GM12878 (cell line): ENCODE results near the gene RNF126. TPM values are rescaled to one million over a fixed set of nuclear protein-coding genes. Genes with fewer than 3 reads are reported as not detected.
"Not testable (repeated sequence)": the region's sequence is repeated elsewhere in the genome, so short reads cannot be mapped to it uniquely, and the experiment has no call there.

Experiments
- ATAC-seq: fragments of 200-7000 bp; cut with Tn5 transposase; 3 replicates; pipeline ENCODE4 v1.9.1; 2020; ENCODE audit warnings: mild to moderate bottlenecking, moderate library complexity
- BruUV-seq: library from RNA; stranded (reverse); fragments of 400-500 nt; replicated peaks from 2 replicates; lab custom pipeline; 2021; lab: Mats Ljungman, UMichigan
- CTCF ChIA-PET: fragments of 300-600 bp; sonication (Branson Sonifier 250); formaldehyde crosslinking; extraction: SDS; loops from one replicate; lab custom pipeline; 2021; ENCODE audit warnings: inconsistent platforms; lab: Yijun Ruan, JAX
- POLR2A ChIA-PET: fragments of 350-600 bp; formaldehyde crosslinking; extraction: SDS; loops from one replicate; lab custom pipeline; 2021; ENCODE audit warnings: inconsistent platforms; lab: Charles Lee
- RAD21 ChIA-PET: fragments of 300-600 bp; sonication (Branson Sonifier 250); formaldehyde crosslinking; loops from one replicate; lab custom pipeline; 2023; ENCODE audit warnings: antibody characterized with exemption; ENCODE audit not compliant: unreplicated experiment; lab: Charles Lee
- SMC1A ChIA-PET: fragments of 300-600 bp; sonication (Branson Sonifier 250); formaldehyde crosslinking; loops from one replicate; lab custom pipeline; 2023; ENCODE audit not compliant: unreplicated experiment, uncharacterized antibody; lab: Charles Lee
- DNase-seq: peaks from one replicate; pipeline ENCODE4 v3.0.0-alpha.2; 2011; ENCODE audit warnings: low read depth, low spot score
- FAIRE-seq: peaks from 3 replicates; lab custom pipeline; 2011; peaks lifted over from hg19 to GRCh38; lab: Jason Lieb, UNC
- H2AFZ ChIP-seq: 2 replicates; pipeline ENCODE4 v1.6.0; 2011; ENCODE audit warnings: low read depth, low read length, control low read depth; ENCODE audit not compliant: control insufficient read depth
- H3K27ac ChIP-seq: 2 replicates; pipeline ENCODE4 v1.5.1; 2011; ENCODE audit warnings: control low read depth; ENCODE audit not compliant: control insufficient read depth, insufficient read depth
- H3K27me3 ChIP-seq, 2 experiments: replicated peaks in 1 of 2; 2 replicates each; pipeline versions ENCODE4 v1.6.0 to v1.6.1; 2011; ENCODE audit warnings: low read length in 1 of 2; ENCODE audit not compliant: control insufficient read depth in 2 of 2, insufficient read depth in 2 of 2
- H3K36me3 ChIP-seq, 2 experiments: 2 replicates each; pipeline ENCODE4 v1.5.1; 2011; ENCODE audit warnings: low read length in 1 of 2; ENCODE audit not compliant: control insufficient read depth in 2 of 2, insufficient read depth in 2 of 2
- H3K4me1 ChIP-seq: 2 replicates; pipeline ENCODE4 v1.6.1; 2011; ENCODE audit warnings: mild to moderate bottlenecking, low read length, moderate library complexity, mixed read lengths; ENCODE audit not compliant: control insufficient read depth, insufficient read depth
- H3K4me2 ChIP-seq: 2 replicates; pipeline ENCODE4 v1.6.0; 2011; ENCODE audit warnings: control low read depth; ENCODE audit not compliant: control insufficient read depth, insufficient read depth
- H3K4me3 ChIP-seq: fragments of 200-600 bp; sonication (generic); 2 replicates; pipeline ENCODE4 v1.5.1; 2016
- H3K79me2 ChIP-seq: 2 replicates; pipeline ENCODE4 v1.6.0; 2011; ENCODE audit warnings: low read length; ENCODE audit not compliant: control insufficient read depth, insufficient read depth
- H3K9ac ChIP-seq: 2 replicates; pipeline ENCODE4 v1.8.0; 2011; ENCODE audit warnings: low read length, control low read depth, mixed read lengths; ENCODE audit not compliant: control insufficient read depth, insufficient read depth
- H3K9me3 ChIP-seq: replicated peaks from 3 replicates; pipeline ENCODE4 v1.5.1; 2011; ENCODE audit warnings: mild to moderate bottlenecking, low read length; ENCODE audit not compliant: control insufficient read depth, insufficient read depth
- H4K20me1 ChIP-seq: 2 replicates; pipeline ENCODE4 v1.6.0; 2011; ENCODE audit not compliant: control insufficient read depth, insufficient read depth
- BACH1 ChIP-seq: fragments of 450-650 bp; IDR thresholded peaks from 2 replicates; pipeline ENCODE4 v1.6.1; 2017; ENCODE audit warnings: mild to moderate bottlenecking, borderline replicate concordance
- CBFB ChIP-seq: IDR thresholded peaks from 2 replicates; pipeline ENCODE4 v1.6.1; 2016; ENCODE audit warnings: antibody characterized with exemption, low read depth
- FOXM1 ChIP-seq: IDR thresholded peaks from 2 replicates; pipeline ENCODE4 v1.6.1; 2012; ENCODE audit warnings: low read depth, mild to moderate bottlenecking, inconsistent platforms, low read length, moderate library complexity
- JUND ChIP-seq: IDR thresholded peaks from 2 replicates; pipeline ENCODE4 v1.6.1; 2012; ENCODE audit warnings: low read depth, mild to moderate bottlenecking, low read length, improper control_type of control experiment, moderate library complexity
- KAT2A ChIP-seq: conservative IDR thresholded peaks from 2 replicates; pipeline ENCODE4 v1.6.1; 2011; ENCODE audit warnings: low read depth, low read length; ENCODE audit not compliant: control insufficient read depth
- NFYB ChIP-seq: IDR thresholded peaks from 2 replicates; pipeline ENCODE4 v1.6.1; 2011; ENCODE audit warnings: low read depth, mild to moderate bottlenecking, low read length, improper control_type of control experiment, moderate library complexity; ENCODE audit not compliant: insufficient read depth
- SKIL ChIP-seq: fragments of 450-650 bp; IDR thresholded peaks from 2 replicates; pipeline ENCODE4 v1.6.1; 2017; ENCODE audit warnings: mild to moderate bottlenecking, low read depth, inconsistent platforms; ENCODE audit not compliant: poor library complexity, severe bottlenecking
- TBL1XR1 ChIP-seq: IDR thresholded peaks from 2 replicates; pipeline ENCODE4 v1.6.1; 2012; ENCODE audit warnings: low read depth, low read length, improper control_type of control experiment
- WGBS: methylation state at CpG from one replicate; pipeline ENCODE4 v1.1.6; 2016; ENCODE audit warnings: low lambda C conversion rate; ENCODE audit not compliant: insufficient replicate concordance, insufficient coverage; ENCODE audit errors: missing lambda C conversion rate; 5-methylcytosine and 5-hydroxymethylcytosine counted together
- in situ Hi-C: fragments of 300-500 bp; cut with MboI; formaldehyde crosslinking; loops from 9 replicates; pipeline ENCODE4 v1.14.3; 2018; ENCODE audit warnings: mixed read lengths
- intact Hi-C: fragments of 100-400 bp; cut with micrococcal nuclease; formaldehyde crosslinking; loops from one replicate; pipeline ENCODE4 v1.14.2; 2022; ENCODE audit not compliant: unreplicated experiment
- polyA plus RNA-seq, 11 experiments: library from polyadenylated mRNA; depleted of rRNA in 4 of 11; unstranded in 6 of 11; stranded (reverse) in 5 of 11; fragments of >200 nt; fragmentation: Nextera tagmentation in 4 of 11; fragmentation: Illumina TruSeq in 1 of 11; extraction: Ambion mirVana in 4 of 11; extraction: Trizol in 1 of 11; gene quantifications; 1 replicate in 1 of 11; 2 replicates in 10 of 11; pipeline versions ENCODE4 v1.2.1 to v1.2.3, GENCODE V29; 2011 to 2016; ENCODE audit warnings: inconsistent platforms in 2 of 11, missing spikeins in 2 of 11, low read depth in 1 of 11
- total RNA-seq, 4 experiments: library from RNA; depleted of rRNA in 3 of 4; stranded (reverse); fragments of >200 nt in 3 of 4; fragmentation: Illumina TruSeq in 1 of 4; extraction: Trizol in 1 of 4; gene quantifications; 2 replicates each; pipeline versions ENCODE4 v1.2.1 to v1.2.3, GENCODE V29; 2013 to 2021

RNF126 gene
- total and polyA plus RNA-seq, 10 of the 15 experiments (the other 5 are each of a cell fraction or from before 2014, with no cell fraction given), result 0.45 to 100 (median 50.6) TPM

- H3K4me3 ChIP-seq, H3K4me2 ChIP-seq, H3K9me3 ChIP-seq, FAIRE-seq, H3K4me1 ChIP-seq, H3K36me3 ChIP-seq, H3K9ac ChIP-seq, H2AFZ ChIP-seq, H3K27me3 ChIP-seq, intact Hi-C loops, ATAC-seq, H3K79me2 ChIP-seq, BruUV-seq, RAD21 ChIA-PET, POLR2A ChIA-PET, H4K20me1 ChIP-seq, H3K27ac ChIP-seq, DNase-seq: not testable (repeated sequence)
- SMC1A ChIA-PET, result interaction anchor here (2.1 kb wide), 1 partner anchor 67 kb away, joined by 12 read pairs; no protein-coding TSS in a partner anchor
- 72% methylated on average over 26 of the region's 38 CpGs for WGBS
- in situ Hi-C loops, result loop anchor here (5.0 kb wide), 1 partner anchor 65 kb away; no protein-coding TSS in a partner anchor
- CTCF ChIA-PET, result interaction anchor here (1.1 to 1.3 kb wide), 2 partner anchors 67 to 73 kb away, joined by 3 to 6 read pairs; no protein-coding TSS in a partner anchor
Measured at GRCh38 chr19:666985-667573, 4.1 kb upstream of the RNF126 start.

DNA sequence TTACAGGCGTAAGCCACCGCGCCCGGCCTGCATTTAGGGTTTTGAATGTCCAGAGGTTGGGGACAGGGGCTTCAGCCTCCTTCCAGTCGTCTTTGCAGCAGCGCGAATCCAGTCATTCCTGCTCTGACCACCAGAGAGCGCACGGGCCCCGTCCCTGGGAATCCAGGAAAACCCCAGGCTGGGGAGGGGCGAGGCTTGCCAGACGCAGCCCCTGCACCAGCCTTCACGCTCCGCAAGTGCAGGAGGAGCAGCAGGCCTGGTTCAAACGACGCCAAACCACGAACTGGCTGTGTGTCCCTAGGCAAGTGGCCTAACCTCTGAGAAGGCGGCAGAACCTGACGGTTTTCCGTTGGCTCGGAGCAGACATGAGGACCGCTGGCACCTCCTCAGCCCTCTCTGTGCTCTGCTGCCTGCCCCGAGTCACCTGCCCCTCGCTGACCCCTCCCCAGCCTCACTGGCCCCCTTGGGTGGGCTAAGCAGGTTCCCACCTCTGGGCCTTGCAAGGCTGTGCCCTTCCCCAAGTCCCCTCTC lies 2.0 kb upstream of the RNF126 start:
- DNase-seq, result no peak
- no peak for TF ChIP-seq FOXM1
- TF ChIP-seq JUND, result no peak
- TF ChIP-seq NFYB, result no peak
- no peak for TF ChIP-seq TBL1XR1
- no peak for TF ChIP-seq KAT2A
- no peak for TF ChIP-seq BACH1
- TF ChIP-seq SKIL, result no peak
- no peak for TF ChIP-seq CBFB

More for the DNA sequence above, 2.0 kb upstream of the RNF126 start:
- Histone ChIP-seq H3K4me2 (0 out of 2 replicates have a peak overlapping the region, but pooled peaks have one; percentile 11), H3K4me3 (no peak overlapping the region), H4K20me1 (peaks cover 8% of the 10 kb centered on the region), H2AFZ (peak overlapping the region; percentile 45; the same call in 1 of the 2 replicates), H3K79me2 (peaks cover 30% of the 10 kb centered on the region), H3K4me1 (peaks cover 16% of the 10 kb centered on the region), H3K9ac (no peak overlapping the region), H3K9me3 (no peaks in the 10 kb centered on the region; the same call in 2 of the 3 replicates), H3K36me3 (peaks cover 0 to under 1% of the 10 kb centered on the region in 2 experiments; a peak in 2 of 4 replicates), H3K27ac (no peak overlapping the region), H3K27me3 (no peaks in the 10 kb centered on the region)
- ChIA-PET POLR2A (interaction anchor here (0.6 kb wide), 1 partner anchor 109 kb away, joined by 5 read pairs; no protein-coding TSS in a partner anchor), SMC1A (interaction anchor here (0.7 to 2.1 kb wide), 2 partner anchors 66 to 69 kb away, joined by 3 to 12 read pairs; no protein-coding TSS in a partner anchor), CTCF (interaction anchor here (0.7 to 0.8 kb wide), 2 partner anchors 15 to 69 kb away, joined by 3 read pairs; no protein-coding TSS in a partner anchor), RAD21 (interaction anchor here (0.6 to 1.6 kb wide), 4 partner anchors 10 to 69 kb away, joined by 3 to 9 read pairs (median 4); no protein-coding TSS in a partner anchor)
- 21% methylated on average over 24 of the region's 24 CpGs for WGBS
- ATAC-seq, result peak; percentile 23
- in situ Hi-C loops, result loop anchor here (5.0 kb wide), 1 partner anchor 67 kb away; no protein-coding TSS in a partner anchor
- BruUV-seq, result no TSS peak
- intact Hi-C loops, result loop anchor here (1.0 kb wide), 1 partner anchor 69 kb away; no protein-coding TSS in a partner anchor
- no peak for FAIRE-seq
